Choroid plexus epithelial cell (primary cell): ENCODE results near the gene FMO2.

Experiments
- DNase-seq: peaks from one replicate; pipeline ENCODE4 v3.0.0-alpha.2; 2010; ENCODE audit warnings: low read depth
- H3K4me3 ChIP-seq: 2 replicates; pipeline ENCODE4 v1.5.1; 2011; ENCODE audit warnings: low read depth, mild to moderate bottlenecking, control low read depth, low read length, moderate library complexity
- TF ChIP-seq, protein P1 (sequence below): conservative IDR thresholded peaks from 2 replicates; pipeline ENCODE4 v1.5.1; 2011; ENCODE audit warnings: low read depth, mild to moderate bottlenecking, control low read depth, inconsistent platforms, low read length, moderate library complexity

FMO2 gene

DNA sequence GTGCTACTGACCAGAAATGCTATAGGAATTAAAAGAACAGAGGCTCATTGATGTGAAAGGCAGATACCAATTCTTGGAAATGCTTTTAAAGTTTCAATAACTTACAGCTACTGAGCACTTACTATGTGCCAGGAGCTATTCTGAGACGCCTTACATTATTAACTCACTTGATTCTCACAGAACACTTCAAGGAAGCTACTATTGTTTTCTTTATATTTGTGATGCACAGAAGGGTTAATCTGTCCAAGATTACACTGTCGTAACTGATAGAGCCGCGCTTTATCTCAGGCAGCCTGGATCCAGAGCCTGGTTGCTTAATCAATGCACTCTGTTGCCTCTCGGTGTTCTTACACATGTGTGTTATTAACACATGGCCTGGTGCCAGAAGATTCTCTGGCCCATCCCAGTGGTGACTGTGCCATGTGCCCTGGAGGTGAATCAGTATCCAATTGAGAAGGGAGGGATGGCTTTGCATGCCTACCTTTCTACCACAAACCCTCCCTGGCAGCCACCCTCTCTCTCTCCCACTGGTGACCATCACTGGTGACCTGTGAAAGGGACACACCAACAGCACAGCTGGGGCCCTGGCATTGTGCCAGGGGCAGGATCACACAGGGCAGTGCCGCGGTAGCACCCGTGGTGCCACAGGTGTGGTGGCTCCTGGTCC lies 72.0 kb downstream of the FMO2 start:
- TF ChIP-seq, protein P1, sequence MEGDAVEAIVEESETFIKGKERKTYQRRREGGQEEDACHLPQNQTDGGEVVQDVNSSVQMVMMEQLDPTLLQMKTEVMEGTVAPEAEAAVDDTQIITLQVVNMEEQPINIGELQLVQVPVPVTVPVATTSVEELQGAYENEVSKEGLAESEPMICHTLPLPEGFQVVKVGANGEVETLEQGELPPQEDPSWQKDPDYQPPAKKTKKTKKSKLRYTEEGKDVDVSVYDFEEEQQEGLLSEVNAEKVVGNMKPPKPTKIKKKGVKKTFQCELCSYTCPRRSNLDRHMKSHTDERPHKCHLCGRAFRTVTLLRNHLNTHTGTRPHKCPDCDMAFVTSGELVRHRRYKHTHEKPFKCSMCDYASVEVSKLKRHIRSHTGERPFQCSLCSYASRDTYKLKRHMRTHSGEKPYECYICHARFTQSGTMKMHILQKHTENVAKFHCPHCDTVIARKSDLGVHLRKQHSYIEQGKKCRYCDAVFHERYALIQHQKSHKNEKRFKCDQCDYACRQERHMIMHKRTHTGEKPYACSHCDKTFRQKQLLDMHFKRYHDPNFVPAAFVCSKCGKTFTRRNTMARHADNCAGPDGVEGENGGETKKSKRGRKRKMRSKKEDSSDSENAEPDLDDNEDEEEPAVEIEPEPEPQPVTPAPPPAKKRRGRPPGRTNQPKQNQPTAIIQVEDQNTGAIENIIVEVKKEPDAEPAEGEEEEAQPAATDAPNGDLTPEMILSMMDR: no peak
- DNase-seq: peak; percentile 48
- no peak overlapping the region for H3K4me3 ChIP-seq

- DNase-seq: peak; percentile 44
- TF ChIP-seq, protein P1: no peak
Measured at GRCh38 chr1:171257607-171258076, 72.5 kb downstream of the FMO2 start.

GRCh38 chr1:171258429-171258828 lies 73.3 kb downstream of the FMO2 start:
- no peak for DNase-seq
- TF ChIP-seq, protein P1: no peak
- no peak overlapping the region for H3K4me3 ChIP-seq

More at GRCh38 chr1:171257607-171258076, 72.5 kb downstream of the FMO2 start:
- no peak overlapping the region for H3K4me3 ChIP-seq

DNA sequence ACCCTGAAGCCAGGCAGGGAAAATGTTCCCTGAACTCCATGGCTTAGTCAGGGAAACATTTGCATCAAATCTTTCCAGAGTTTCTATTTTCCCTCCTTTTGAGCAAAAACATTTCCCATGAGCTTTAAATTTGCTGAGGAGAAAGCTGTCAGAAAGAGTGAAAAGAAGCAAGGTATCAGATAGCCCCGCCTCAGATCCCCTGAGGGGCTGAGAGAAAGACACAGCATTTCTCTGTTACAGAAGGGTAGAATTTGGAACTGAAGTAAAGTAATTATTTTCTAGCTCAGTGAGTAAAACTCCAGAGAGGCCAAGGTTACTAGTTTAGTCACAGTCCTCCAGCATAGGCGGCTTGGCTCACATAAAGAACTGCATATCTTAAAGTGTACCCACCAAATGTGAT lies 73.8 kb downstream of the FMO2 start:
- H3K4me3 ChIP-seq: no peak overlapping the region
- TF ChIP-seq, protein P1: no peak
- no peak for DNase-seq
